Psoas muscle (tissue), 8 donors: Measurements from ENCODE around the gene EMC8. TPM values are rescaled to one million over a fixed set of nuclear protein-coding genes. Genes with fewer than 3 reads are reported as not detected.

Source experiments
- ATAC-seq, 4 donors: fragments of 200-7000 bp; cut with Tn5 transposase; one replicate each; pipeline ENCODE4 v1.9.1; 2020; ENCODE audit warnings: moderate library complexity in 3 of 4, mild to moderate bottlenecking in 2 of 4
- DNase-seq, 2 donors: peaks; one replicate each; pipeline ENCODE4 v3.0.0-alpha.2; 2020
- H3K27ac ChIP-seq: fragments of 200-600 bp; one replicate; pipeline ENCODE4 v1.8.0; 2022
- H3K27me3 ChIP-seq, 3 donors: fragments of 200-600 bp in 1 of 3; one replicate each; pipeline versions ENCODE4 v1.6.1 to v1.8.0; 2013 to 2022; ENCODE audit warnings: low read length in 2 of 3, mild to moderate bottlenecking in 2 of 3, moderate library complexity in 1 of 3; ENCODE audit not compliant: insufficient read depth in 3 of 3
- H3K36me3 ChIP-seq, 2 donors: fragments of 200-600 bp in 1 of 2; one replicate each; pipeline versions ENCODE4 v1.6.1 to v1.8.0; 2013 to 2022; ENCODE audit warnings: low read depth in 1 of 2, mild to moderate bottlenecking in 1 of 2, moderate library complexity in 1 of 2; ENCODE audit not compliant: insufficient read depth in 1 of 2
- H3K4me1 ChIP-seq: fragments of 200-600 bp; one replicate; pipeline ENCODE4 v1.8.0; 2022
- H3K4me3 ChIP-seq: fragments of 200-600 bp; one replicate; pipeline ENCODE4 v1.8.0; 2022; ENCODE audit warnings: mild to moderate bottlenecking
- H3K9me3 ChIP-seq: fragments of 200-600 bp; one replicate; pipeline ENCODE4 v1.8.0; 2022
- CTCF ChIP-seq: fragments of 200-600 bp; IDR thresholded peaks from one replicate; pipeline ENCODE4 v1.8.0; 2022; ENCODE audit warnings: antibody characterized with exemption
- whole genome bisulfite sequencing, 3 donors: extraction: QIAGEN DNeasy Blood & Tissue Kit; methylation state at CpG; one replicate each; pipeline versions ENCODE4 v1.1.6 to v1.1.7; 2013; 5-methylcytosine and 5-hydroxymethylcytosine counted together
- intact Hi-C, 2 donors: fragments of 100-400 bp; cut with DNase I; formaldehyde crosslinking; loops; one replicate each; pipeline versions ENCODE4 v1.11.0 to v1.14.2; 2022
- polyA plus RNA-seq, 3 donors: library from polyadenylated mRNA; stranded (reverse); fragments of 200-250 nt; gene quantifications; one replicate each; pipeline ENCODE4 v1.2.3, GENCODE V29; 2013
- total RNA-seq, 4 donors: library from RNA; stranded (reverse); fragmentation: NEBNext Ultra II Directional in 2 of 4; extraction: Animal tissue kit (Norgen Biotek cat#: 25700) in 2 of 4; gene quantifications; one replicate each; pipeline versions ENCODE4 v1.2.1 to v1.2.4, GENCODE V29; 2021 to 2023
- donor health status: healthy with polysubstance abuse.
- donor health status: DM: no; HTN: no; CAD: no; lungs with moderate emphysema.
- donor health status: Bipolar disorder and iron deficiency.
- donor health status: healthy.
- donor health status: DM: yes; HTN: yes; CAD: no.
- donor health status: DM: no; HTN: no; CAD: no.
- donor health status: DM: no; HTN: no; CAD: no.
- donor health status: DM: yes; HTN: yes; CAD: no.

EMC8 gene
- total and polyA plus RNA-seq, 7 donors: 16.4 to 41.6 (median 24.7) TPM

- WGBS, 3 donors: 80 to 90% (median 87%) methylated on average over 5 of the region's 5 CpGs
- DNase-seq (no peak), ATAC-seq (peak in 1 of 4 donors; percentile 5)
- no peak overlapping the region for H3K4me3 ChIP-seq
- H3K27ac ChIP-seq: no peak overlapping the region
- H3K4me1 ChIP-seq: no peaks in the 10 kb centered on the region
- H3K27me3 ChIP-seq: peaks cover 0 to 7% (median 0%) of the 10 kb centered on the region in 3 donors
- no peaks in the 10 kb centered on the region for H3K9me3 ChIP-seq
- H3K36me3 ChIP-seq: no peaks in the 10 kb centered on the region
- no peak for TF ChIP-seq CTCF
- intact Hi-C loops: no loop called here
These were observed 69.2 kb downstream of the EMC8 start for GRCh38 chr16:85730186-85730465.

DNA sequence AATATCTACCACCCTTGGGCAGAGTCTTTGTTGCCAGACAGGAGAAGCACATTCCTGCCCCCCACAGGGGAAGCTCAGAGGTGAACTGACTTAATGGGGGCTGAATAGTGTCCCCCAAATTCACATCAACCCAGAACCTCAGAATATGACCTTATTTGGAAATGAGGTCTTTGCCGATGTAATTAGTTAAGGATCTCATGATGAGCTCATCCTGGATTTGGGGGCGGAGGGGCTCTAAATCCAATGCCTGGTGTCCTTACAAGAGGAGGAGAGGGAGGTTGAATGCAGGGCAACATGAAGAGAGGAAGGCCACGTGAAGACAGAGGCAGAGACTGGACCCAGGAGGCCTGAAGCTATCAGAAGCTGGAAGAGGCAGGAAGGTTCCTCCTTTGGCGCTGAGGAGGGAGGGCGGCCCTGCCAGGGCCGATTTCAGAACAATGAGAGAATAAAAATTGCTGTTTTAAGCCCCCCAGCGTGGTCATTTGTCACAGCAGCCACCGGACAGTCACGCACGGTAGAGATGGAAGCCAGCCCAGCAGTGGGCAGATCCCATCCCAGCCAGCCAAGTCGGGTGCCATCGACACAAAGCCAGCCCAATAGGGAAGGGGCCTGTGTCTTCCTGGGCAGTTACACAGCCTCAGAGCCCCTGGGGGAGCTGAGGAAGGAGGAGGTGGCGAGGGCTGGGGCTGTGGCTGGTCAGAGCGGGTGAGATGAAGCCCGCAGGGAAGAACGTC, 69.7 kb downstream of the EMC8 start:
- H3K27ac ChIP-seq: no peak overlapping the region
- peak in 1 of 4 donors; percentile 12 for ATAC-seq
- 45 to 61% (median 60%) methylated on average over 16 of the region's 16 CpGs for WGBS, 3 donors
- no peak for TF ChIP-seq CTCF
- H3K9me3 ChIP-seq: no peaks in the 10 kb centered on the region
- no peak for DNase-seq
- no peaks in the 10 kb centered on the region for H3K36me3 ChIP-seq
- intact Hi-C loops: no loop called here
- no peak overlapping the region for H3K4me3 ChIP-seq
- H3K4me1 ChIP-seq: no peaks in the 10 kb centered on the region
- peaks cover 0 to 7% (median 0%) of the 10 kb centered on the region in 3 donors for H3K27me3 ChIP-seq

GRCh38 chr16:85728879-85729278, 70.5 kb downstream of the EMC8 start:
- DNase-seq (no peak), ATAC-seq (no peak)
- no peak overlapping the region for H3K27ac ChIP-seq
- no peaks in the 10 kb centered on the region for H3K4me1 ChIP-seq
- H3K27me3 ChIP-seq: peaks cover 0 to 7% (median 0%) of the 10 kb centered on the region in 3 donors
- no peak overlapping the region for H3K4me3 ChIP-seq
- no peaks in the 10 kb centered on the region for H3K9me3 ChIP-seq
- intact Hi-C loops: no loop called here
- WGBS, 3 donors: 69 to 77% (median 75%) methylated on average over 7 of the region's 7 CpGs
- no peak for TF ChIP-seq CTCF
- no peaks in the 10 kb centered on the region for H3K36me3 ChIP-seq

Other genes with a start within 250 kb of the EMC8 start
- 10 to 100 TPM; 47.0 to 90.5 (median 64.6) TPM for gene GSE1, start 186.2 kb downstream of the EMC8 start, total RNA-seq
- gene GSE1, start 186.2 kb downstream of the EMC8 start, polyA plus RNA-seq: 10 to 100 TPM; 10.8 to 34.7 (median 22.0) TPM
- gene GINS2, start 110.6 kb downstream of the EMC8 start, total RNA-seq: 1 to 10 TPM; 1.5 to 2.0 (median 1.7) TPM
- gene GINS2, start 110.6 kb downstream of the EMC8 start, polyA plus RNA-seq: 1 to 10 TPM in 2 of 3 donors, under 1 TPM in 1; 0.93 to 1.2 (median 1.0) TPM
- gene C16orf74, start 48.4 kb downstream of the EMC8 start, total RNA-seq: under 1 TPM in 2 of 4 donors, not detected in 2; 0.21 to 0.75 TPM
- 1 to 10 TPM in 1 of 3 donors, under 1 TPM in 2; 0.13 to 3.8 (median 0.24) TPM for gene C16orf74, start 48.4 kb downstream of the EMC8 start, polyA plus RNA-seq
- gene COX4I1, start 151 bp upstream of the EMC8 start, total RNA-seq: 1,000 to 10,000 TPM in 1 of 4 donors, 100 to 1,000 TPM in 3; 627 to 1,031 (median 770) TPM
- gene COX4I1, start 151 bp upstream of the EMC8 start, polyA plus RNA-seq: 1,000 to 10,000 TPM; 1,066 to 1,800 (median 1,530) TPM
- gene IRF8, start 99.6 kb upstream of the EMC8 start, total RNA-seq: 1 to 10 TPM; 1.1 to 2.8 (median 1.7) TPM
- under 1 TPM; 0.23 to 0.59 (median 0.59) TPM for gene IRF8, start 99.6 kb upstream of the EMC8 start, polyA plus RNA-seq